Muscle of leg (tissue), 16 donors: ENCODE data around the gene AP1G1. TPM values are rescaled to one million over a fixed set of nuclear protein-coding genes. Genes with fewer than 3 reads are reported as not detected.
A peak's percentile ranks its signal among the peaks of the same experiment; 100 is the strongest.

Experiments
- DNase-seq: peaks from one replicate; pipeline ENCODE4 v3.0.0; 2013
- H3K27ac ChIP-seq: one replicate; pipeline ENCODE4 v1.5.1; 2013; ENCODE audit warnings: mild to moderate bottlenecking, low read length, control low read depth
- H3K27me3 ChIP-seq: one replicate; pipeline ENCODE4 v1.6.1; 2013; ENCODE audit warnings: low read length; ENCODE audit not compliant: control insufficient read depth, insufficient read depth
- H3K36me3 ChIP-seq: one replicate; pipeline ENCODE4 v1.6.1; 2013; ENCODE audit warnings: low read length; ENCODE audit not compliant: control insufficient read depth, insufficient read depth
- H3K4me1 ChIP-seq: one replicate; pipeline ENCODE4 v1.6.1; 2013; ENCODE audit warnings: low read length; ENCODE audit not compliant: control insufficient read depth, insufficient read depth
- H3K4me3 ChIP-seq: one replicate; pipeline ENCODE4 v1.5.1; 2013; ENCODE audit warnings: low read length, control low read depth
- H3K9me3 ChIP-seq: replicated peaks from 2 replicates; pipeline ENCODE4 v1.6.1; 2013; ENCODE audit warnings: low read depth, low read length; ENCODE audit not compliant: control insufficient read depth
- WGBS: methylation state at CpG from one replicate; pipeline ENCODE4 v1.1.5; 2013; ENCODE audit warnings: missing lambda C conversion rate; ENCODE audit not compliant: insufficient coverage; 5-methylcytosine and 5-hydroxymethylcytosine counted together
- long read RNA-seq, 11 donors: transcript quantifications; one replicate each; lab custom pipeline, GENCODE V29; 2026
- polyA plus RNA-seq, 8 donors: library from polyadenylated mRNA; unstranded; fragments of 120-200 nt; gene quantifications; one replicate each; pipeline versions ENCODE4 v1.2.1 to v1.2.3, GENCODE V29; 2013; ENCODE audit warnings: inconsistent platforms in 1 of 8, low replicate concordance in 1 of 8; ENCODE audit not compliant: insufficient read length in 8 of 8, insufficient read depth in 1 of 8
- total RNA-seq: library from RNA; stranded (reverse); fragments of 120-200 nt; gene quantifications from one replicate; pipeline ENCODE4 v1.2.4, GENCODE V29; 2013

Gene AP1G1
- total RNA-seq (33.7 TPM), polyA plus RNA-seq (10 to 100 TPM; 34.7 to 42.7 (median 39.5) TPM)
- long read RNA-seq, donor 1 = 0 reads
- long read RNA-seq, donor 2 = 0 reads
- long read RNA-seq, donor 3, full-length matches to known transcripts = 3 of 34 reads
- long read RNA-seq, donor 3, partial matches to known transcripts = 25 of 34 reads
- long read RNA-seq, donor 3, other reads (novel, unspliced or antisense) = 6 of 34 reads
- long read RNA-seq, donor 4, partial matches to known transcripts = 0 of 1 reads
- long read RNA-seq, donor 4, other reads (novel, unspliced or antisense) = 0 of 1 reads
- long read RNA-seq, donor 5, full-length matches to known transcripts = 5 of 20 reads
- long read RNA-seq, donor 5, partial matches to known transcripts = 15 of 20 reads
- long read RNA-seq, donor 5, other reads (novel, unspliced or antisense) = 0 of 20 reads
- long read RNA-seq, donor 6, partial matches to known transcripts = 5 of 5 reads
- long read RNA-seq, donor 6, other reads (novel, unspliced or antisense) = 0 of 5 reads
- long read RNA-seq, donor 7, full-length matches to known transcripts = 3 of 3 reads
- long read RNA-seq, donor 7, partial matches to known transcripts = 0 of 3 reads
- long read RNA-seq, donor 7, other reads (novel, unspliced or antisense) = 0 of 3 reads
- long read RNA-seq, donor 8, full-length matches to known transcripts = 1 of 1 reads
- long read RNA-seq, donor 8, partial matches to known transcripts = 0 of 1 reads
- long read RNA-seq, donor 8, other reads (novel, unspliced or antisense) = 0 of 1 reads
- long read RNA-seq, donor 9 = 0 reads
- long read RNA-seq, donor 10, partial matches to known transcripts = 0 of 1 reads
- long read RNA-seq, donor 10, other reads (novel, unspliced or antisense) = 0 of 1 reads
- long read RNA-seq, donor 11, partial matches to known transcripts = 5 of 5 reads
- long read RNA-seq, donor 11, other reads (novel, unspliced or antisense) = 0 of 5 reads

GRCh38 chr16:71808593-71809459, at the start of gene AP1G1:
Gene AP1G1, minus strand, starts transcription at chr16:71808834. Its CDS starts 19,355 bp downstream, at chr16:71789479.
- peak; percentile 99 for DNase-seq
- Histone ChIP-seq H3K36me3 (peaks cover 5% of the 10 kb centered on the region), H3K4me1 (peaks cover 5% of the 10 kb centered on the region), H3K9me3 (no peaks in the 10 kb centered on the region), H3K27ac (peak within 1 kb of the TSS; percentile 98), H3K4me3 (peak within 1 kb of the TSS; percentile 78), H3K27me3 (no peaks in the 10 kb centered on the region)
- WGBS = 1% methylated on average over 25 of the region's 54 CpGs

GRCh38 chr16:71855937-71856662, 47.5 kb upstream of the AP1G1 start:
- Histone ChIP-seq H3K36me3 (peaks cover 57% of the 10 kb centered on the region), H3K4me1 (no peaks in the 10 kb centered on the region), H3K27me3 (no peaks in the 10 kb centered on the region), H3K27ac (no peak overlapping the region), H3K9me3 (no peaks in the 10 kb centered on the region), H3K4me3 (no peak overlapping the region)
- DNase-seq = no peak
- 90% methylated on average over 3 of the region's 5 CpGs for WGBS

- peaks cover 61% of the 10 kb centered on the region for H3K36me3 ChIP-seq
- H3K27me3 ChIP-seq = no peaks in the 10 kb centered on the region
- H3K27ac ChIP-seq = no peak overlapping the region
- DNase-seq = no peak
- no peaks in the 10 kb centered on the region for H3K9me3 ChIP-seq
- no peaks in the 10 kb centered on the region for H3K4me1 ChIP-seq
- WGBS = no CpG with 5 or more reads among the region's 4 CpGs
- H3K4me3 ChIP-seq = no peak overlapping the region
Observed at GRCh38 chr16:71854369-71854948, 45.8 kb upstream of the AP1G1 start.

- 100% methylated on average over 1 of the region's 4 CpGs for WGBS
- no peaks in the 10 kb centered on the region for H3K27me3 ChIP-seq
- DNase-seq = no peak
- no peaks in the 10 kb centered on the region for H3K4me1 ChIP-seq
- no peak overlapping the region for H3K4me3 ChIP-seq
- no peak overlapping the region for H3K27ac ChIP-seq
- peaks cover 65% of the 10 kb centered on the region for H3K36me3 ChIP-seq
- no peaks in the 10 kb centered on the region for H3K9me3 ChIP-seq
Observed at GRCh38 chr16:71853413-71853812, 44.8 kb upstream of the AP1G1 start.

GRCh38 chr16:71852561-71852960, 43.9 kb upstream of the AP1G1 start:
- no peak for DNase-seq
- Histone ChIP-seq H3K27me3 (no peaks in the 10 kb centered on the region), H3K4me1 (no peaks in the 10 kb centered on the region), H3K27ac (no peak overlapping the region), H3K9me3 (no peaks in the 10 kb centered on the region), H3K36me3 (peaks cover 72% of the 10 kb centered on the region), H3K4me3 (no peak overlapping the region)
- 100% methylated on average over 3 of the region's 4 CpGs for WGBS

GRCh38 chr16:71852158-71852557, 43.5 kb upstream of the AP1G1 start:
- Histone ChIP-seq H3K9me3 (no peaks in the 10 kb centered on the region), H3K27me3 (no peaks in the 10 kb centered on the region), H3K4me3 (no peak overlapping the region), H3K36me3 (peaks cover 72% of the 10 kb centered on the region), H3K4me1 (no peaks in the 10 kb centered on the region), H3K27ac (no peak overlapping the region)
- no peak for DNase-seq
- WGBS = 100% methylated on average over 1 of the region's 3 CpGs

GRCh38 chr16:71851746-71852145, 43.1 kb upstream of the AP1G1 start:
- Histone ChIP-seq H3K4me1 (peaks cover 3% of the 10 kb centered on the region), H3K27ac (no peak overlapping the region), H3K36me3 (peaks cover 72% of the 10 kb centered on the region), H3K9me3 (no peaks in the 10 kb centered on the region), H3K27me3 (no peaks in the 10 kb centered on the region), H3K4me3 (no peak overlapping the region)
- no peak for DNase-seq
- 100% methylated on average over 1 of the region's 8 CpGs for WGBS

GRCh38 chr16:71848622-71849021, 40.0 kb upstream of the AP1G1 start:
- no peak overlapping the region for H3K4me3 ChIP-seq
- DNase-seq = no peak
- peaks cover 56% of the 10 kb centered on the region for H3K36me3 ChIP-seq
- WGBS = 100% methylated on average over 4 of the region's 6 CpGs
- H3K27ac ChIP-seq = no peak overlapping the region
- no peaks in the 10 kb centered on the region for H3K9me3 ChIP-seq
- H3K4me1 ChIP-seq = peaks cover 10% of the 10 kb centered on the region
- H3K27me3 ChIP-seq = no peaks in the 10 kb centered on the region

GRCh38 chr16:71847096-71847495, 38.5 kb upstream of the AP1G1 start:
- peaks cover 10% of the 10 kb centered on the region for H3K4me1 ChIP-seq
- peak overlapping the region; percentile 91 for H3K4me3 ChIP-seq
- no peaks in the 10 kb centered on the region for H3K9me3 ChIP-seq
- H3K36me3 ChIP-seq = peaks cover 42% of the 10 kb centered on the region
- DNase-seq = no peak
- H3K27me3 ChIP-seq = no peaks in the 10 kb centered on the region
- WGBS = no CpG with 5 or more reads among the region's 3 CpGs
- no peak overlapping the region for H3K27ac ChIP-seq
